Neural progenitor cell (in vitro differentiated cells): ENCODE results near the gene EDIL3. TPM values are rescaled to one million over a fixed set of nuclear protein-coding genes. Genes with fewer than 3 reads are reported as not detected.

ENCODE experiments used
- DNase-seq: peaks from one replicate; pipeline ENCODE4 v3.0.0-alpha.2; 2016; ENCODE audit warnings: low spot score
- H2AFZ ChIP-seq: fragments of 200-600 bp; sonication (generic); replicated peaks from 2 replicates; pipeline ENCODE4 v1.6.1; 2016; ENCODE audit warnings: antibody characterized with exemption
- H3F3A ChIP-seq: fragments of 200-600 bp; sonication (generic); 2 replicates; pipeline ENCODE4 v1.6.1; 2016; ENCODE audit warnings: antibody characterized with exemption, low read depth
- H3K27ac ChIP-seq: fragments of 200-600 bp; sonication (generic); 2 replicates; pipeline ENCODE4 v1.5.1; 2016; ENCODE audit warnings: mild to moderate bottlenecking
- H3K27me3 ChIP-seq: fragments of 200-600 bp; sonication (generic); 2 replicates; pipeline ENCODE4 v1.6.1; 2016; ENCODE audit warnings: mild to moderate bottlenecking, moderate library complexity
- H3K36me3 ChIP-seq: fragments of 200-600 bp; sonication (generic); 2 replicates; pipeline ENCODE4 v1.5.1; 2016
- H3K4me1 ChIP-seq: fragments of 200-600 bp; sonication (generic); 2 replicates; pipeline ENCODE4 v1.6.1; 2016; ENCODE audit warnings: mixed run types
- H3K4me2 ChIP-seq: fragments of 200-600 bp; sonication (generic); 2 replicates; pipeline ENCODE4 v1.6.1; 2016
- H3K4me3 ChIP-seq: fragments of 200-600 bp; sonication (generic); 2 replicates; pipeline ENCODE4 v1.5.1; 2016
- H3K79me2 ChIP-seq: fragments of 200-600 bp; sonication (generic); 2 replicates; pipeline ENCODE4 v1.6.1; 2016; ENCODE audit warnings: low read depth
- H3K9ac ChIP-seq: fragments of 200-600 bp; sonication (generic); 2 replicates; pipeline ENCODE4 v1.6.1; 2016
- H3K9me3 ChIP-seq: fragments of 200-600 bp; sonication (generic); 2 replicates; pipeline ENCODE4 v1.5.1; 2016; ENCODE audit warnings: low read depth
- H4K20me1 ChIP-seq: fragments of 200-600 bp; sonication (generic); 2 replicates; pipeline ENCODE4 v1.6.1; 2016; ENCODE audit warnings: low read depth
- H3K27ac Mint-ChIP-seq: 3 replicates; pipeline ENCODE4 v1.8.0; 2021; ENCODE audit warnings: mixed read lengths
- H3K27me3 Mint-ChIP-seq: 2 replicates; pipeline ENCODE4 v1.8.0; 2022; ENCODE audit warnings: low read depth, mild to moderate bottlenecking, inconsistent platforms, moderate library complexity, mixed read lengths; ENCODE audit not compliant: insufficient read depth
- H3K36me3 Mint-ChIP-seq: 3 replicates; pipeline ENCODE4 v1.8.0; 2021; ENCODE audit warnings: mixed read lengths
- H3K4me1 Mint-ChIP-seq: 3 replicates; pipeline ENCODE4 v1.8.0; 2021; ENCODE audit warnings: mixed read lengths
- H3K4me3 Mint-ChIP-seq: 3 replicates; pipeline ENCODE4 v1.8.0; 2021; ENCODE audit warnings: mild to moderate bottlenecking, moderate library complexity, mixed read lengths
- H3K9me3 Mint-ChIP-seq: 3 replicates; pipeline ENCODE4 v1.8.0; 2020; ENCODE audit warnings: mixed read lengths
- CTCF ChIP-seq: fragments of 200-600 bp; sonication (generic); IDR thresholded peaks from 2 replicates; pipeline ENCODE4 v1.5.1; 2017; ENCODE audit warnings: antibody characterized with exemption, mild to moderate bottlenecking
- EZH2 ChIP-seq: fragments of 200-600 bp; sonication (generic); IDR thresholded peaks from 2 replicates; pipeline ENCODE4 v1.6.1; 2017; ENCODE audit warnings: antibody characterized with exemption, mild to moderate bottlenecking, moderate library complexity
- EZH2phosphoT487 ChIP-seq: fragments of 200-600 bp; sonication (generic); IDR thresholded peaks from 2 replicates; pipeline ENCODE4 v1.6.1; 2017; ENCODE audit warnings: antibody characterized with exemption
- total RNA-seq: library from RNA; depleted of rRNA; stranded (reverse); fragments of >200 nt; gene quantifications from 2 replicates; pipeline ENCODE4 v1.2.3, GENCODE V29; 2015; ENCODE audit warnings: low replicate concordance

Gene EDIL3
- total RNA-seq, 1 donor from 2014 or later = 13.8 TPM

DNA sequence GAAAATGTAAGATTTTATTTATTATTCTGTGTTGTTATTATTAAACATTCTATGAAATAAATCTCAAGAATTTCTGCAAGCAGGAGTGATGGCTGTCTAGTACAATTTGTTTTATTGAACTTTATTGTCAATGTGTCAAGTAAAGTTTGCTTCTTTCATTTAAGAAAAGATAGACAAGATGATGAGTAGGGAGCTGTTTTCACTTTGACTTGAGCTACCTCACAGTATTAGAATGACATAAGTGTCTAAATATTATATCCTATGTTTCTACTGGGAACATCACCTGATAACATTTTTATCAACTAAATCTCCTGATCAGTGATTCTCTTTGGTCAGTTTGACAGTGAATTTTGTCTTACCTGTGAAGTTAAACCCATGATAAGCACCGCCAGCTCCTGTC lies 12.7 kb upstream of the EDIL3 start:
- Mint-ChIP-seq H3K4me1 (no peaks in the 10 kb centered on the region), H3K27me3 (no peaks in the 10 kb centered on the region), H3K9me3 (no peaks in the 10 kb centered on the region), H3K4me3 (no peak overlapping the region), H3K36me3 (no peaks in the 10 kb centered on the region), H3K27ac (no peak overlapping the region)
- DNase-seq = no peak
- Histone ChIP-seq H3K27me3 (no peaks in the 10 kb centered on the region), H3K4me1 (no peaks in the 10 kb centered on the region), H3K9me3 (no peaks in the 10 kb centered on the region), H3K79me2 (no peaks in the 10 kb centered on the region), H3F3A (no peaks in the 10 kb centered on the region), H3K4me2 (no peak overlapping the region), H3K27ac (no peak overlapping the region), H3K9ac (no peak overlapping the region), H3K36me3 (no peaks in the 10 kb centered on the region), H4K20me1 (no peaks in the 10 kb centered on the region), H2AFZ (no peak overlapping the region), H3K4me3 (no peak overlapping the region)
- TF ChIP-seq EZH2 (no peak), CTCF (no peak), EZH2phosphoT487 (no peak)

- H3K36me3 Mint-ChIP-seq = no peaks in the 10 kb centered on the region
- Histone ChIP-seq H3K4me1 (no peaks in the 10 kb centered on the region), H3K4me2 (no peak overlapping the region), H3K79me2 (no peaks in the 10 kb centered on the region), H3K36me3 (no peaks in the 10 kb centered on the region), H4K20me1 (no peaks in the 10 kb centered on the region), H3K9ac (no peak overlapping the region), H3K9me3 (no peaks in the 10 kb centered on the region), H3K27ac (no peak overlapping the region), H3F3A (no peaks in the 10 kb centered on the region), H3K4me3 (no peak overlapping the region), H2AFZ (no peak overlapping the region), H3K27me3 (no peaks in the 10 kb centered on the region)
- no peaks in the 10 kb centered on the region for H3K9me3 Mint-ChIP-seq
- no peaks in the 10 kb centered on the region for H3K27me3 Mint-ChIP-seq
- TF ChIP-seq EZH2phosphoT487 (no peak), EZH2 (no peak), CTCF (no peak)
- H3K4me3 Mint-ChIP-seq = no peak overlapping the region
- no peak for DNase-seq
- no peak overlapping the region for H3K27ac Mint-ChIP-seq
- H3K4me1 Mint-ChIP-seq = no peaks in the 10 kb centered on the region
Observed at GRCh38 chr5:84393969-84394368, 9.3 kb upstream of the EDIL3 start.

DNA sequence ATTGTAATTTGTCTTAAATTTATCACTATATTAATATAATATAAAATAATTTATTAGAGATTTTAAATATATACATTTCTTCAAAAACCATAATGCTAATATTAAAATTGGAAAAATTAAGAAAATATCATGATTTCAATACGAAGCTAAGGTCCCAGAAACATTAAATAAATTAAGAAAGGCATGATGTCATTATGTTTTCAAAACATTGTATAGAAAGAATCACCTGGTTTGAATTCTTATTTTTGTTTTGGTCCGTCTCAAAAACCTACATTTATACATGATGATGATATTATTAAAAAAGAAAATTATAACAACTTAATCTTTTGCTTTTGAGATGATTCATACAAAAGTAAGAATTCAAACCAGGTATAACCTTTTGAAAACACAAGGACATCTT lies 8.2 kb upstream of the EDIL3 start:
- H3K4me1 ChIP-seq = no peaks in the 10 kb centered on the region
- no peak overlapping the region for H3K4me2 ChIP-seq
- no peak overlapping the region for H2AFZ ChIP-seq
- no peak for DNase-seq
- H3K27ac ChIP-seq = no peak overlapping the region
- Mint-ChIP-seq H3K27me3 (no peaks in the 10 kb centered on the region), H3K36me3 (no peaks in the 10 kb centered on the region), H3K27ac (no peak overlapping the region), H3K4me3 (no peak overlapping the region), H3K4me1 (no peaks in the 10 kb centered on the region), H3K9me3 (no peaks in the 10 kb centered on the region)
- H3K79me2 ChIP-seq = no peaks in the 10 kb centered on the region
- H3K9me3 ChIP-seq = no peaks in the 10 kb centered on the region
- H4K20me1 ChIP-seq = no peaks in the 10 kb centered on the region
- no peaks in the 10 kb centered on the region for H3K36me3 ChIP-seq
- no peaks in the 10 kb centered on the region for H3F3A ChIP-seq
- TF ChIP-seq CTCF (no peak), EZH2 (no peak), EZH2phosphoT487 (no peak)
- no peak overlapping the region for H3K4me3 ChIP-seq
- H3K27me3 ChIP-seq = no peaks in the 10 kb centered on the region
- no peak overlapping the region for H3K9ac ChIP-seq
